ENCODE results near the gene SAC3D1. TPM values are rescaled to one million over a fixed set of nuclear protein-coding genes. Genes with fewer than 3 reads are reported as not detected.

SAC3D1 gene
- total and polyA plus RNA-seq, 2 of the 8 experiments (the other 6 are each of a cell fraction or from before 2014, with no cell fraction given): 19.4 to 25.8 TPM

DNA sequence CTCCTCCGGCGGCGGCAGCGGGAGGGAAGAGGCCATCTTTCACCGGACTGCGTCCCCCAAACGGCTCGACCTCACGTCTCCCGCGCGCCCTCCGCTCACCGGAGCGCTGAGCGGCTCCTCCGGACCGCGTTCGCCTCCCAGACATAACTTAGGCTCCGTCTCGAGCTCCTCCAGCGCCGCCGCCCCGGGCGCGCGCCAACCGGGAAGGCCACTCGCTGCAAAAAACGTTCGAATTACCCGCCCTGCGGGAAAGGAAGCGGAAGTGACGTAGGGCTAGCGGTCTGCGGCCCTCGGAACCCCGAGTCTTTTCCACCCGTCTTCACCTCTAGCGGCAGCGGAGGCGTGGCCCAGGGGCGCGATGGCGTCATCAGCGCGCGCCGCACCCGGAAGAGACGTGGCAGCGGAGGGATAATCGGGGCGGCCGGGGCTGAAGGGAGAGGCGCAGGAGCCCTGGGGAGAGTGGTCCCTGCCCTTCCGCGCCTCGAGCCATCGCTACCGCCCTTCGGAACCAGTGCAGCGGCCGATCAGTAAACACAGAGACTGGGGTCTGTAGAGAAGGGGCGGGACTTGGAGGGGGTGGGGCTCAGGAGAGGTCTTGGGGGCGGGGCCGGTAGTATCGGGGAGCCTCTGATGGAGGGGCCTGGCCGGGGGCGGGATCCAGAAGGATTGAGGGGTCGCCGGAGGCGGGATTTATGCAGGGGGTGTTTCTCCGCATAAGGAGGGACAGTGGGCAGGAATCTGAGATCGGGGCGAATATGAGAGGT is 43.0 kb downstream of the SAC3D1 start, which contains the start of the genes CDCA5 and ZFPL1 (continued):
- TF ChIP-seq USF2 (IDR thresholded peaks at IDR 0.05; ENCODE audit: low read length): no peak
- no peak for TF ChIP-seq RNF2 (IDR thresholded peaks at IDR 0.05; ENCODE audit: borderline replicate concordance, low read depth, low read length, missing control alignments, poor library complexity, severe bottlenecking)
- no peak for TF ChIP-seq BCL11A (IDR thresholded peaks at IDR 0.05; ENCODE audit: low read depth in 2 of 2, low read length in 2 of 2)
- TF ChIP-seq BRCA1 (IDR thresholded peaks at IDR 0.05; ENCODE audit: low read depth, low read length): peak; percentile 36; the same call in 1 of the 2 replicates
- TF ChIP-seq POU5F1 (IDR thresholded peaks at IDR 0.05; ENCODE audit: low read depth, low read length): no peak
- peak; percentile 96 for TF ChIP-seq ASH2L (IDR thresholded peaks at IDR 0.05; ENCODE audit: low read length)
- peak; percentile 66; the same call in 1 of the 2 replicates for TF ChIP-seq BACH1 (IDR thresholded peaks at IDR 0.05; ENCODE audit: low read length)
- no peak for TF ChIP-seq EZH2 (IDR thresholded peaks at IDR 0.05; ENCODE audit: low read depth, low read length, severe bottlenecking)
- TF ChIP-seq KDM1A (IDR thresholded peaks at IDR 0.05; ENCODE audit: borderline replicate concordance, low read length): no peak
- TF ChIP-seq TAF1 (IDR thresholded peaks at IDR 0.05; ENCODE audit: low read depth, low read length): peak; percentile 87
- TF ChIP-seq CHD2 (IDR thresholded peaks at IDR 0.05; ENCODE audit: low read length): peak; percentile 66
- no peak for TF ChIP-seq EGR1 (IDR thresholded peaks at IDR 0.05; ENCODE audit: borderline replicate concordance, low read depth, low read length)
- TF ChIP-seq EP300 (IDR thresholded peaks at IDR 0.05; ENCODE audit: borderline replicate concordance in 1 of 2, low read depth in 2 of 2, low read length in 2 of 2): peak in 1 of 2 experiments; percentile 36; a peak in 1 of 3 replicates
- no peak for TF ChIP-seq MAFK (IDR thresholded peaks at IDR 0.05; ENCODE audit: low read depth, low read length)
- peak; percentile 42; the same call in 1 of the 2 replicates for TF ChIP-seq JUND (IDR thresholded peaks at IDR 0.05; ENCODE audit: low read length)
- TF ChIP-seq KDM5A (IDR thresholded peaks at IDR 0.05; ENCODE audit: low read length): no peak; the same call in none of the 2 replicates
- 0 out of 4 replicates have a peak, but pooled peaks of 1 of the 2 experiments have one; percentile 0 for TF ChIP-seq RAD21 (IDR thresholded peaks at IDR 0.05 in 1 of 2, conservative IDR thresholded peaks at IDR 0.05 in 1 of 2; ENCODE audit: low read depth in 2 of 2, low read length in 2 of 2)
- TF ChIP-seq, protein P1, sequence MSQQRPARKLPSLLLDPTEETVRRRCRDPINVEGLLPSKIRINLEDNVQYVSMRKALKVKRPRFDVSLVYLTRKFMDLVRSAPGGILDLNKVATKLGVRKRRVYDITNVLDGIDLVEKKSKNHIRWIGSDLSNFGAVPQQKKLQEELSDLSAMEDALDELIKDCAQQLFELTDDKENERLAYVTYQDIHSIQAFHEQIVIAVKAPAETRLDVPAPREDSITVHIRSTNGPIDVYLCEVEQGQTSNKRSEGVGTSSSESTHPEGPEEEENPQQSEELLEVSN (IDR thresholded peaks at IDR 0.05): no peak
